ENCODE measurements around the gene AXIN1.

DNA sequence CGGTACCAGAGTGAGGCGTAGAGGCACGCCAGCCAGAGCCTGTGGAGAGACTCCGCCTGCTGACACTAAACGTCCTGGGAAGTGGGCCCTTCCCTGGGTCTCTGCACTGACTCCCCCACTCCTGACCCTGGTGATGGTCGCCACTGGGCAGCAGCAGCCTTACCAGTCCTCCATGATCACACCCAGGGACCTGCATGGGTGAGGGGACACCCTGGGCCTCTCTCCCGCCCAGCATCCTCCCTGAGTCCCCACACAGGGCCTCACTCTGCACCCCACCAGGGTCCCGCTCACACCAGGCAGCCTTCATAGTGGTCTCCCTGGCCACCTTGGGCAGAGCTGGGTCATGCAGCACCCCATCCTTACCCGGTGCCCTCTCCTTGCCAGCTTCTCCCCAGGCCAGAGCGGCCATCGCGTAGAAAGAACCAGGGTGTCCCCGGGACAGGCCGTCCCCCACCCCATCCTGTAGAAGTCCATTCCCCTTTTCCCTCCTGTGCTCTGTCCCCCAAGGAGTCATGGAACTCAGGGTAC is 87.5 kb downstream of the AXIN1 start:
- TF ChIP-seq KAT7 (CRISPR knock-in tag; IDR thresholded peaks at IDR 0.05; ENCODE audit: borderline replicate concordance) (no peak), NR2C2 (CRISPR knock-in tag; IDR thresholded peaks at IDR 0.05) (no peak), ATF1 (CRISPR knock-in tag; IDR thresholded peaks at IDR 0.05) (no peak), SP1 (CRISPR knock-in tag; conservative IDR thresholded peaks at IDR 0.05) (no peak)
- TF ChIP-seq, protein P1, sequence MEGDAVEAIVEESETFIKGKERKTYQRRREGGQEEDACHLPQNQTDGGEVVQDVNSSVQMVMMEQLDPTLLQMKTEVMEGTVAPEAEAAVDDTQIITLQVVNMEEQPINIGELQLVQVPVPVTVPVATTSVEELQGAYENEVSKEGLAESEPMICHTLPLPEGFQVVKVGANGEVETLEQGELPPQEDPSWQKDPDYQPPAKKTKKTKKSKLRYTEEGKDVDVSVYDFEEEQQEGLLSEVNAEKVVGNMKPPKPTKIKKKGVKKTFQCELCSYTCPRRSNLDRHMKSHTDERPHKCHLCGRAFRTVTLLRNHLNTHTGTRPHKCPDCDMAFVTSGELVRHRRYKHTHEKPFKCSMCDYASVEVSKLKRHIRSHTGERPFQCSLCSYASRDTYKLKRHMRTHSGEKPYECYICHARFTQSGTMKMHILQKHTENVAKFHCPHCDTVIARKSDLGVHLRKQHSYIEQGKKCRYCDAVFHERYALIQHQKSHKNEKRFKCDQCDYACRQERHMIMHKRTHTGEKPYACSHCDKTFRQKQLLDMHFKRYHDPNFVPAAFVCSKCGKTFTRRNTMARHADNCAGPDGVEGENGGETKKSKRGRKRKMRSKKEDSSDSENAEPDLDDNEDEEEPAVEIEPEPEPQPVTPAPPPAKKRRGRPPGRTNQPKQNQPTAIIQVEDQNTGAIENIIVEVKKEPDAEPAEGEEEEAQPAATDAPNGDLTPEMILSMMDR (IDR thresholded peaks at IDR 0.05) = no peak
- TF ChIP-seq, protein P2, sequence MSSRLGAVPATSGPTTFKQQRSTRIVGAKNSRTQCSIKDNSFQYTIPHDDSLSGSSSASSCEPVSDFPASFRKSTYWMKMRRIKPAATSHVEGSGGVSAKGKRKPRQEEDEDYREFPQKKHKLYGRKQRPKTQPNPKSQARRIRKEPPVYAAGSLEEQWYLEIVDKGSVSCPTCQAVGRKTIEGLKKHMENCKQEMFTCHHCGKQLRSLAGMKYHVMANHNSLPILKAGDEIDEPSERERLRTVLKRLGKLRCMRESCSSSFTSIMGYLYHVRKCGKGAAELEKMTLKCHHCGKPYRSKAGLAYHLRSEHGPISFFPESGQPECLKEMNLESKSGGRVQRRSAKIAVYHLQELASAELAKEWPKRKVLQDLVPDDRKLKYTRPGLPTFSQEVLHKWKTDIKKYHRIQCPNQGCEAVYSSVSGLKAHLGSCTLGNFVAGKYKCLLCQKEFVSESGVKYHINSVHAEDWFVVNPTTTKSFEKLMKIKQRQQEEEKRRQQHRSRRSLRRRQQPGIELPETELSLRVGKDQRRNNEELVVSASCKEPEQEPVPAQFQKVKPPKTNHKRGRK (CRISPR knock-in tag; IDR thresholded peaks at IDR 0.05; ENCODE audit: borderline replicate concordance) = no peak
- TF ChIP-seq, protein P3, sequence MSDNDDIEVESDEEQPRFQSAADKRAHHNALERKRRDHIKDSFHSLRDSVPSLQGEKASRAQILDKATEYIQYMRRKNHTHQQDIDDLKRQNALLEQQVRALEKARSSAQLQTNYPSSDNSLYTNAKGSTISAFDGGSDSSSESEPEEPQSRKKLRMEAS (CRISPR knock-in tag; IDR thresholded peaks at IDR 0.05) = no peak
- TF ChIP-seq, protein P4, sequence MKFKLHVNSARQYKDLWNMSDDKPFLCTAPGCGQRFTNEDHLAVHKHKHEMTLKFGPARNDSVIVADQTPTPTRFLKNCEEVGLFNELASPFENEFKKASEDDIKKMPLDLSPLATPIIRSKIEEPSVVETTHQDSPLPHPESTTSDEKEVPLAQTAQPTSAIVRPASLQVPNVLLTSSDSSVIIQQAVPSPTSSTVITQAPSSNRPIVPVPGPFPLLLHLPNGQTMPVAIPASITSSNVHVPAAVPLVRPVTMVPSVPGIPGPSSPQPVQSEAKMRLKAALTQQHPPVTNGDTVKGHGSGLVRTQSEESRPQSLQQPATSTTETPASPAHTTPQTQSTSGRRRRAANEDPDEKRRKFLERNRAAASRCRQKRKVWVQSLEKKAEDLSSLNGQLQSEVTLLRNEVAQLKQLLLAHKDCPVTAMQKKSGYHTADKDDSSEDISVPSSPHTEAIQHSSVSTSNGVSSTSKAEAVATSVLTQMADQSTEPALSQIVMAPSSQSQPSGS (CRISPR knock-in tag; IDR thresholded peaks at IDR 0.05; ENCODE audit: borderline replicate concordance, low read depth) = no peak
- TF ChIP-seq, protein P5, sequence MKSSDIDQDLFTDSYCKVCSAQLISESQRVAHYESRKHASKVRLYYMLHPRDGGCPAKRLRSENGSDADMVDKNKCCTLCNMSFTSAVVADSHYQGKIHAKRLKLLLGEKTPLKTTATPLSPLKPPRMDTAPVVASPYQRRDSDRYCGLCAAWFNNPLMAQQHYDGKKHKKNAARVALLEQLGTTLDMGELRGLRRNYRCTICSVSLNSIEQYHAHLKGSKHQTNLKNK (CRISPR knock-in tag; IDR thresholded peaks at IDR 0.05) = no peak
- TF ChIP-seq, protein P6, sequence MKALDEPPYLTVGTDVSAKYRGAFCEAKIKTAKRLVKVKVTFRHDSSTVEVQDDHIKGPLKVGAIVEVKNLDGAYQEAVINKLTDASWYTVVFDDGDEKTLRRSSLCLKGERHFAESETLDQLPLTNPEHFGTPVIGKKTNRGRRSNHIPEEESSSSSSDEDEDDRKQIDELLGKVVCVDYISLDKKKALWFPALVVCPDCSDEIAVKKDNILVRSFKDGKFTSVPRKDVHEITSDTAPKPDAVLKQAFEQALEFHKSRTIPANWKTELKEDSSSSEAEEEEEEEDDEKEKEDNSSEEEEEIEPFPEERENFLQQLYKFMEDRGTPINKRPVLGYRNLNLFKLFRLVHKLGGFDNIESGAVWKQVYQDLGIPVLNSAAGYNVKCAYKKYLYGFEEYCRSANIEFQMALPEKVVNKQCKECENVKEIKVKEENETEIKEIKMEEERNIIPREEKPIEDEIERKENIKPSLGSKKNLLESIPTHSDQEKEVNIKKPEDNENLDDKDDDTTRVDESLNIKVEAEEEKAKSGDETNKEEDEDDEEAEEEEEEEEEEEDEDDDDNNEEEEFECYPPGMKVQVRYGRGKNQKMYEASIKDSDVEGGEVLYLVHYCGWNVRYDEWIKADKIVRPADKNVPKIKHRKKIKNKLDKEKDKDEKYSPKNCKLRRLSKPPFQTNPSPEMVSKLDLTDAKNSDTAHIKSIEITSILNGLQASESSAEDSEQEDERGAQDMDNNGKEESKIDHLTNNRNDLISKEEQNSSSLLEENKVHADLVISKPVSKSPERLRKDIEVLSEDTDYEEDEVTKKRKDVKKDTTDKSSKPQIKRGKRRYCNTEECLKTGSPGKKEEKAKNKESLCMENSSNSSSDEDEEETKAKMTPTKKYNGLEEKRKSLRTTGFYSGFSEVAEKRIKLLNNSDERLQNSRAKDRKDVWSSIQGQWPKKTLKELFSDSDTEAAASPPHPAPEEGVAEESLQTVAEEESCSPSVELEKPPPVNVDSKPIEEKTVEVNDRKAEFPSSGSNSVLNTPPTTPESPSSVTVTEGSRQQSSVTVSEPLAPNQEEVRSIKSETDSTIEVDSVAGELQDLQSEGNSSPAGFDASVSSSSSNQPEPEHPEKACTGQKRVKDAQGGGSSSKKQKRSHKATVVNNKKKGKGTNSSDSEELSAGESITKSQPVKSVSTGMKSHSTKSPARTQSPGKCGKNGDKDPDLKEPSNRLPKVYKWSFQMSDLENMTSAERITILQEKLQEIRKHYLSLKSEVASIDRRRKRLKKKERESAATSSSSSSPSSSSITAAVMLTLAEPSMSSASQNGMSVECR (CRISPR knock-in tag; IDR thresholded peaks at IDR 0.05; ENCODE audit: borderline replicate concordance) = no peak
- TF ChIP-seq, protein P7, sequence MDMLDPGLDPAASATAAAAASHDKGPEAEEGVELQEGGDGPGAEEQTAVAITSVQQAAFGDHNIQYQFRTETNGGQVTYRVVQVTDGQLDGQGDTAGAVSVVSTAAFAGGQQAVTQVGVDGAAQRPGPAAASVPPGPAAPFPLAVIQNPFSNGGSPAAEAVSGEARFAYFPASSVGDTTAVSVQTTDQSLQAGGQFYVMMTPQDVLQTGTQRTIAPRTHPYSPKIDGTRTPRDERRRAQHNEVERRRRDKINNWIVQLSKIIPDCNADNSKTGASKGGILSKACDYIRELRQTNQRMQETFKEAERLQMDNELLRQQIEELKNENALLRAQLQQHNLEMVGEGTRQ (CRISPR knock-in tag; IDR thresholded peaks at IDR 0.05) = no peak
- TF ChIP-seq, protein P8, sequence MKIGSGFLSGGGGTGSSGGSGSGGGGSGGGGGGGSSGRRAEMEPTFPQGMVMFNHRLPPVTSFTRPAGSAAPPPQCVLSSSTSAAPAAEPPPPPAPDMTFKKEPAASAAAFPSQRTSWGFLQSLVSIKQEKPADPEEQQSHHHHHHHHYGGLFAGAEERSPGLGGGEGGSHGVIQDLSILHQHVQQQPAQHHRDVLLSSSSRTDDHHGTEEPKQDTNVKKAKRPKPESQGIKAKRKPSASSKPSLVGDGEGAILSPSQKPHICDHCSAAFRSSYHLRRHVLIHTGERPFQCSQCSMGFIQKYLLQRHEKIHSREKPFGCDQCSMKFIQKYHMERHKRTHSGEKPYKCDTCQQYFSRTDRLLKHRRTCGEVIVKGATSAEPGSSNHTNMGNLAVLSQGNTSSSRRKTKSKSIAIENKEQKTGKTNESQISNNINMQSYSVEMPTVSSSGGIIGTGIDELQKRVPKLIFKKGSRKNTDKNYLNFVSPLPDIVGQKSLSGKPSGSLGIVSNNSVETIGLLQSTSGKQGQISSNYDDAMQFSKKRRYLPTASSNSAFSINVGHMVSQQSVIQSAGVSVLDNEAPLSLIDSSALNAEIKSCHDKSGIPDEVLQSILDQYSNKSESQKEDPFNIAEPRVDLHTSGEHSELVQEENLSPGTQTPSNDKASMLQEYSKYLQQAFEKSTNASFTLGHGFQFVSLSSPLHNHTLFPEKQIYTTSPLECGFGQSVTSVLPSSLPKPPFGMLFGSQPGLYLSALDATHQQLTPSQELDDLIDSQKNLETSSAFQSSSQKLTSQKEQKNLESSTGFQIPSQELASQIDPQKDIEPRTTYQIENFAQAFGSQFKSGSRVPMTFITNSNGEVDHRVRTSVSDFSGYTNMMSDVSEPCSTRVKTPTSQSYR (CRISPR knock-in tag; IDR thresholded peaks at IDR 0.05) = no peak
- TF ChIP-seq, protein P9, sequence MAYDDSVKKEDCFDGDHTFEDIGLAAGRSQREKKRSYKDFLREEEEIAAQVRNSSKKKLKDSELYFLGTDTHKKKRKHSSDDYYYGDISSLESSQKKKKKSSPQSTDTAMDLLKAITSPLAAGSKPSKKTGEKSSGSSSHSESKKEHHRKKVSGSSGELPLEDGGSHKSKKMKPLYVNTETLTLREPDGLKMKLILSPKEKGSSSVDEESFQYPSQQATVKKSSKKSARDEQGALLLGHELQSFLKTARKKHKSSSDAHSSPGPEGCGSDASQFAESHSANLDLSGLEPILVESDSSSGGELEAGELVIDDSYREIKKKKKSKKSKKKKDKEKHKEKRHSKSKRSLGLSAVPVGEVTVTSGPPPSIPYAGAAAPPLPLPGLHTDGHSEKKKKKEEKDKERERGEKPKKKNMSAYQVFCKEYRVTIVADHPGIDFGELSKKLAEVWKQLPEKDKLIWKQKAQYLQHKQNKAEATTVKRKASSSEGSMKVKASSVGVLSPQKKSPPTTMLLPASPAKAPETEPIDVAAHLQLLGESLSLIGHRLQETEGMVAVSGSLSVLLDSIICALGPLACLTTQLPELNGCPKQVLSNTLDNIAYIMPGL (CRISPR knock-in tag; IDR thresholded peaks at IDR 0.05) = no peak

Measured in WTC11 (cell line).